Panc1 (cell line): Measurements from ENCODE around the gene NALCN. TPM values are rescaled to one million over a fixed set of nuclear protein-coding genes. Genes with fewer than 3 reads are reported as not detected.

ENCODE experiments used
- ATAC-seq: fragments of 200-7000 bp; cut with Tn5 transposase; 2 replicates; pipeline ENCODE4 v1.9.1; 2020; ENCODE audit warnings: mild to moderate bottlenecking, moderate library complexity
- BruUV-seq: library from RNA; stranded (reverse); fragments of 400-500 nt; replicated peaks from 2 replicates; lab custom pipeline; 2021; lab: Mats Ljungman, UMichigan
- CTCF ChIA-PET: fragments of 300-600 bp; sonication (Branson Sonifier 250); formaldehyde crosslinking; loops from one replicate; lab custom pipeline; 2022; ENCODE audit warnings: antibody characterized with exemption; lab: Charles Lee
- POLR2A ChIA-PET: fragments of 300-600 bp; sonication (Branson Sonifier 250); formaldehyde crosslinking; loops from one replicate; lab custom pipeline; 2022; ENCODE audit warnings: antibody characterized with exemption; lab: Charles Lee
- DNase-seq: peaks from one replicate; pipeline ENCODE4 v3.0.0-alpha.2; 2010; ENCODE audit warnings: low read depth, low spot score
- H3K27ac ChIP-seq: 2 replicates; pipeline ENCODE4 v1.5.1; 2011; ENCODE audit warnings: mild to moderate bottlenecking, low read length, inconsistent platforms
- H3K27me3 ChIP-seq: fragments of 200-500 bp; sonication (Bioruptor generic); 2 replicates; pipeline ENCODE4 v1.6.0; 2014; ENCODE audit warnings: low read length, inconsistent platforms; ENCODE audit not compliant: control insufficient read depth, insufficient read depth
- H3K36me3 ChIP-seq: fragments of 200-500 bp; sonication (Bioruptor generic); 2 replicates; pipeline ENCODE4 v1.5.1; 2014; ENCODE audit warnings: inconsistent platforms, mild to moderate bottlenecking, low read length, moderate library complexity; ENCODE audit not compliant: control insufficient read depth, insufficient read depth
- H3K4me1 ChIP-seq: 2 replicates; pipeline ENCODE4 v1.5.1; 2011; ENCODE audit warnings: inconsistent platforms, mild to moderate bottlenecking, low read length, moderate library complexity; ENCODE audit not compliant: control insufficient read depth, insufficient read depth
- H3K4me3 ChIP-seq, 2 experiments: 2 replicates each; pipeline ENCODE4 v1.5.1; 2011 to 2012; ENCODE audit warnings: low read depth in 2 of 2, low read length in 2 of 2, mild to moderate bottlenecking in 2 of 2, inconsistent platforms in 1 of 2, moderate library complexity in 1 of 2
- H3K9me3 ChIP-seq: fragments of 200-500 bp; sonication (Bioruptor generic); 2 replicates; pipeline ENCODE4 v1.5.1; 2014; ENCODE audit warnings: low read depth, mild to moderate bottlenecking, inconsistent platforms, low read length, moderate library complexity; ENCODE audit not compliant: control insufficient read depth, insufficient read depth
- POLR2AphosphoS5 ChIP-seq: IDR thresholded peaks from 2 replicates; pipeline ENCODE4 v1.6.1; 2012; ENCODE audit warnings: mild to moderate bottlenecking, low read depth, low read length, moderate library complexity
- SIN3A ChIP-seq: IDR thresholded peaks from 2 replicates; pipeline ENCODE4 v1.6.1; 2012; ENCODE audit warnings: low read depth, mild to moderate bottlenecking, low read length, moderate library complexity, borderline replicate concordance; ENCODE audit not compliant: insufficient read depth
- TCF7L2 ChIP-seq: IDR thresholded peaks from 2 replicates; pipeline ENCODE4 v1.6.1; 2011; ENCODE audit warnings: mild to moderate bottlenecking, low read depth, low read length, inconsistent platforms
- in situ Hi-C: cut with HindIII; loops from 2 replicates; pipeline ENCODE4 v1.10.0; 2016; ENCODE audit warnings: low sequenced_read_pairs, low pct_unique_long_range_greater_than_20kb
- intact Hi-C: fragments of 100-400 bp; cut with micrococcal nuclease; formaldehyde crosslinking; loops from one replicate; pipeline ENCODE4 v1.10.0; 2022; ENCODE audit not compliant: unreplicated experiment
- total RNA-seq: library from RNA; stranded (reverse); gene quantifications from one replicate; pipeline ENCODE4 v1.2.1, GENCODE V29; 2021; ENCODE audit not compliant: unreplicated experiment
- TF ChIP-seq, protein P1 (sequence below): fragments of 450-650 bp; IDR thresholded peaks from 2 replicates; pipeline ENCODE4 v1.5.1; 2017; ENCODE audit warnings: mild to moderate bottlenecking
- TF ChIP-seq, protein P2 (sequence below), 2 experiments: IDR thresholded peaks; 2 replicates each; pipeline ENCODE4 v1.6.1; 2011 to 2012; ENCODE audit warnings: low read depth in 2 of 2, control low read depth in 1 of 2, low read length in 1 of 2, mild to moderate bottlenecking in 1 of 2, moderate library complexity in 1 of 2; ENCODE audit not compliant: insufficient read depth in 1 of 2

The NALCN gene
- total RNA-seq, 1 experiment from 2014 or later: 10.9 TPM

DNA sequence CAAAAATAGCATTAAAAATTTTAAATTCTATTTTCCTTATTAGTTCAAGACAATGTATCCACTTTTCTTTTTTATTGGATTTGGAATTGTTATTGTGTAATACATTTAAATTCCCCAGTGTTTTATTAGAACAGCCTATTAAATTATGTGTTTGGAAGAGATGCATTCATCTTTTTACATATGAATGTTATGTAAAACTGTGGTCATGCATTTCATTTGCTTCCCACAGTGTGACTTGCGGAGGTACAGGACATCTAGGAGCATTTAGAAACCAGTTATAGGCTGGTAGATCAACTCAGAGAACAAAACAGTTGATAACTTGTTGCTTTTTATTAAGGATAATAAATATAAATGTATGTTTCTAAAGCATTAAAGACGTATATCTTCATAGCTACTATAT lies 406.2 kb downstream of the NALCN start:
- intact Hi-C loops: no loop called here
- ChIA-PET CTCF (no interaction called here), POLR2A (no interaction called here)

DNA sequence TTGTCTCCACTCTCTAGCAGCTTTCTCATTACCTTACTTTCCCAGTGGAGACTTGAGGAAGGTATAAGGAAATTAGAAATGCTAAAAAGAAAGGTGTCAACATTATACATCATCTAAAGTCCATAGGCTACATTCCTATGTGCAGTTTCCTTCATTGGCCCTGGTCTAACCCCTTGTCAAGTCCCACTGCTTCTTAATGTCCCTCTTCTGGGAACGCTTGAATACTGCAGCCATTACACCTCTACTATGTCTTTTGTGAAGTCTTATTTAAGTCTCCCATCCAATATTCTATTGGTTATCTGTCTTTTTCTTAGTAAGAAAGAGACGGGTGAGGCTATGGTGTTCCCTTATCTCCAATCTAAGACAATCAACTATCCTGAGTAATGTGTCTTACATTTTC lies 409.1 kb downstream of the NALCN start:
- no peak for TF ChIP-seq SIN3A
- TF ChIP-seq, protein P1, sequence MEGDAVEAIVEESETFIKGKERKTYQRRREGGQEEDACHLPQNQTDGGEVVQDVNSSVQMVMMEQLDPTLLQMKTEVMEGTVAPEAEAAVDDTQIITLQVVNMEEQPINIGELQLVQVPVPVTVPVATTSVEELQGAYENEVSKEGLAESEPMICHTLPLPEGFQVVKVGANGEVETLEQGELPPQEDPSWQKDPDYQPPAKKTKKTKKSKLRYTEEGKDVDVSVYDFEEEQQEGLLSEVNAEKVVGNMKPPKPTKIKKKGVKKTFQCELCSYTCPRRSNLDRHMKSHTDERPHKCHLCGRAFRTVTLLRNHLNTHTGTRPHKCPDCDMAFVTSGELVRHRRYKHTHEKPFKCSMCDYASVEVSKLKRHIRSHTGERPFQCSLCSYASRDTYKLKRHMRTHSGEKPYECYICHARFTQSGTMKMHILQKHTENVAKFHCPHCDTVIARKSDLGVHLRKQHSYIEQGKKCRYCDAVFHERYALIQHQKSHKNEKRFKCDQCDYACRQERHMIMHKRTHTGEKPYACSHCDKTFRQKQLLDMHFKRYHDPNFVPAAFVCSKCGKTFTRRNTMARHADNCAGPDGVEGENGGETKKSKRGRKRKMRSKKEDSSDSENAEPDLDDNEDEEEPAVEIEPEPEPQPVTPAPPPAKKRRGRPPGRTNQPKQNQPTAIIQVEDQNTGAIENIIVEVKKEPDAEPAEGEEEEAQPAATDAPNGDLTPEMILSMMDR: no peak
- TF ChIP-seq TCF7L2: no peak
- TF ChIP-seq, protein P2, sequence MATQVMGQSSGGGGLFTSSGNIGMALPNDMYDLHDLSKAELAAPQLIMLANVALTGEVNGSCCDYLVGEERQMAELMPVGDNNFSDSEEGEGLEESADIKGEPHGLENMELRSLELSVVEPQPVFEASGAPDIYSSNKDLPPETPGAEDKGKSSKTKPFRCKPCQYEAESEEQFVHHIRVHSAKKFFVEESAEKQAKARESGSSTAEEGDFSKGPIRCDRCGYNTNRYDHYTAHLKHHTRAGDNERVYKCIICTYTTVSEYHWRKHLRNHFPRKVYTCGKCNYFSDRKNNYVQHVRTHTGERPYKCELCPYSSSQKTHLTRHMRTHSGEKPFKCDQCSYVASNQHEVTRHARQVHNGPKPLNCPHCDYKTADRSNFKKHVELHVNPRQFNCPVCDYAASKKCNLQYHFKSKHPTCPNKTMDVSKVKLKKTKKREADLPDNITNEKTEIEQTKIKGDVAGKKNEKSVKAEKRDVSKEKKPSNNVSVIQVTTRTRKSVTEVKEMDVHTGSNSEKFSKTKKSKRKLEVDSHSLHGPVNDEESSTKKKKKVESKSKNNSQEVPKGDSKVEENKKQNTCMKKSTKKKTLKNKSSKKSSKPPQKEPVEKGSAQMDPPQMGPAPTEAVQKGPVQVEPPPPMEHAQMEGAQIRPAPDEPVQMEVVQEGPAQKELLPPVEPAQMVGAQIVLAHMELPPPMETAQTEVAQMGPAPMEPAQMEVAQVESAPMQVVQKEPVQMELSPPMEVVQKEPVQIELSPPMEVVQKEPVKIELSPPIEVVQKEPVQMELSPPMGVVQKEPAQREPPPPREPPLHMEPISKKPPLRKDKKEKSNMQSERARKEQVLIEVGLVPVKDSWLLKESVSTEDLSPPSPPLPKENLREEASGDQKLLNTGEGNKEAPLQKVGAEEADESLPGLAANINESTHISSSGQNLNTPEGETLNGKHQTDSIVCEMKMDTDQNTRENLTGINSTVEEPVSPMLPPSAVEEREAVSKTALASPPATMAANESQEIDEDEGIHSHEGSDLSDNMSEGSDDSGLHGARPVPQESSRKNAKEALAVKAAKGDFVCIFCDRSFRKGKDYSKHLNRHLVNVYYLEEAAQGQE (IDR thresholded peaks at IDR 0.05; ENCODE audit: insufficient read depth in 1 of 2, low read depth in 2 of 2, low read length in 1 of 2): no peak
- TF ChIP-seq POLR2AphosphoS5: no peak
- Histone ChIP-seq H3K27me3 (no peaks in the 10 kb centered on the region), H3K9me3 (no peaks in the 10 kb centered on the region), H3K27ac (no peak overlapping the region), H3K36me3 (no peaks in the 10 kb centered on the region), H3K4me1 (no peaks in the 10 kb centered on the region), H3K4me3 (no peak overlapping the region)
- BruUV-seq: no TSS peak
- no peak for DNase-seq
- in situ Hi-C loops (no loop called here), intact Hi-C loops (no loop called here)
- CTCF ChIA-PET: no interaction called here
- no peak for ATAC-seq
- POLR2A ChIA-PET: no interaction called here

More for the DNA sequence above, 406.2 kb downstream of the NALCN start:
- ATAC-seq (no peak), DNase-seq (no peak)
- Histone ChIP-seq H3K27me3 (no peaks in the 10 kb centered on the region), H3K27ac (no peak overlapping the region), H3K9me3 (no peaks in the 10 kb centered on the region), H3K36me3 (no peaks in the 10 kb centered on the region), H3K4me1 (no peaks in the 10 kb centered on the region), H3K4me3 (no peak overlapping the region)
- BruUV-seq: no TSS peak
- in situ Hi-C loops: no loop called here
- TF ChIP-seq, protein P2 (IDR thresholded peaks at IDR 0.05; ENCODE audit: insufficient read depth in 1 of 2, low read depth in 2 of 2, low read length in 1 of 2): no peak
- TF ChIP-seq, protein P1: no peak
- TF ChIP-seq SIN3A: no peak
- TF ChIP-seq TCF7L2: no peak
- no peak for TF ChIP-seq POLR2AphosphoS5

Other genes starting within 250 kb of the NALCN start
- 14.3 TPM for gene ITGBL1, start 36.2 kb upstream of the NALCN start, total RNA-seq